ENCODE data around the gene CARHSP1.
"Not testable (repeated sequence)": the region's sequence is repeated elsewhere in the genome, so short reads cannot be mapped to it uniquely, and the experiment has no call there.

The CARHSP1 gene

DNA sequence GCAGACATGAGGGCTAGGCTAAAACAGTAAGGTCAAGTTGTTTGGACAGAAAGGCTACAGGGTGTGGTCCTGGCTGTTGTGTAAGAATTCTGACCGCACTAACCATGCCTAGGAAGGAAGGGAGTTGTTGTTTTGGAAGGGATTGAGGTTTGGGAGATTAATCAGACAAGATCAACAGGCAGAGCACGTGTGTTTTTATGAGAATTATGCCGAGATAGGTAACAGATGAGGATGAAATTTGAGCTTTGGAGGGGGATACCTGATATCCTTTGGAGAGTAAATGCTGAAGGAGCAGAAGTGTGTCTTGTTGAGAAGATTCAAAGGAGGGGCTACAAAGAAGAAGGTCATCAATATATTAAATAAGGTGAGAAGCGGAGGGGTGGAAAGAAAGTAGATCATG is 26.8 kb downstream of the CARHSP1 start:
- WGBS = 89% methylated on average over 4 of the region's 4 CpGs
- not testable (repeated sequence) for H4K91ac ChIP-seq (ENCODE audit: low read length); DNase-seq

DNA sequence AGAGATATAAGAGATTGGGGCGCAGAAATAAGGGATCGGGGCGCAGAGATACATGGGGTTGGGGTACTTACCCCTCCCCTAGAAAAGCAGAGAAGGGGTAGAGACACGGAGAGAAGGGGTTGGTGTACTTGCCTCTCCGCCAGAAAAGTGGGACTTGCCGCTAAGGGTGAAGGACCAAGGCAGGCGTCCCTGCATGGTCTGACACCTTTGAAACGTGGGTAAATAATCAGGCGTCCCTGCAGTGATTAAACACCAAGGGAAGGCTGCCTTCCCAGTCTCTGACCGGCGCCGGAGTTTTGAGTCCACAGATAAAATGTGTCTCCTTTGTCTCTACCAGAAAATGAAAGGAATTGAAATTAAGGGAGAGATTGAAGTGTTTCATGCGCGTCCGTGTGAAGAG is 31.2 kb downstream of the CARHSP1 start:
- not testable (repeated sequence) for H3K14ac ChIP-seq (ENCODE audit: low read length in 2 of 2); DNase-seq; H2BK120ac ChIP-seq (ENCODE audit: low read depth, low read length); H3K4ac ChIP-seq (ENCODE audit: low read depth in 1 of 2, low read length in 2 of 2); H3K4me1 ChIP-seq (ENCODE audit: control insufficient read depth, insufficient read depth, low read depth, low read length); H3K9ac ChIP-seq (ENCODE audit: low read length); H3K27ac ChIP-seq (ENCODE audit: low read length, poor library complexity, severe bottlenecking); H3K79me1 ChIP-seq (replicated peaks; ENCODE audit: low read length, poor library complexity, severe bottlenecking); H2AK5ac ChIP-seq (ENCODE audit: low read length, severe bottlenecking); H4K8ac ChIP-seq (ENCODE audit: low read length); H3K27me3 ChIP-seq (ENCODE audit: control insufficient read depth in 1 of 2, insufficient read depth in 1 of 2, low read length in 2 of 2); H4K91ac ChIP-seq (ENCODE audit: low read length); H3K23ac ChIP-seq (ENCODE audit: low read length in 2 of 2); H3K4me2 ChIP-seq (ENCODE audit: low read length, poor library complexity, severe bottlenecking); H2BK12ac ChIP-seq (ENCODE audit: low read length in 2 of 2); H3K18ac ChIP-seq (ENCODE audit: low read depth in 1 of 2, low read length in 2 of 2); H2AFZ ChIP-seq (ENCODE audit: low read depth, low read length); H3K9me3 ChIP-seq (ENCODE audit: control insufficient read depth, low read length); H3K36me3 ChIP-seq (ENCODE audit: control insufficient read depth in 1 of 2, insufficient read depth in 2 of 2, low read depth in 1 of 2, low read length in 2 of 2); H3K4me3 ChIP-seq (ENCODE audit: insufficient read depth in 1 of 2, low read depth in 1 of 2, low read length in 2 of 2); H2BK15ac ChIP-seq (ENCODE audit: low read depth, poor library complexity, severe bottlenecking); H2BK5ac ChIP-seq (ENCODE audit: low read depth, low read length, poor library complexity, severe bottlenecking)
- 95% methylated on average over 15 of the region's 15 CpGs for WGBS

More for the DNA sequence above, 26.8 kb downstream of the CARHSP1 start:
- H3K27me3 ChIP-seq (ENCODE audit: control insufficient read depth in 1 of 2, insufficient read depth in 1 of 2, low read length in 2 of 2); H2AFZ ChIP-seq (ENCODE audit: low read depth, low read length); H3K14ac ChIP-seq (ENCODE audit: low read length in 2 of 2); H4K8ac ChIP-seq (ENCODE audit: low read length); H2BK12ac ChIP-seq (ENCODE audit: low read length in 2 of 2); H3K4ac ChIP-seq (ENCODE audit: low read depth in 1 of 2, low read length in 2 of 2); H3K4me2 ChIP-seq (ENCODE audit: low read length, poor library complexity, severe bottlenecking); H2BK15ac ChIP-seq (ENCODE audit: low read depth, poor library complexity, severe bottlenecking); H3K27ac ChIP-seq (ENCODE audit: low read length, poor library complexity, severe bottlenecking); H2BK120ac ChIP-seq (ENCODE audit: low read depth, low read length); H2AK5ac ChIP-seq (ENCODE audit: low read length, severe bottlenecking); H3K23ac ChIP-seq (ENCODE audit: low read length in 2 of 2); H3K79me1 ChIP-seq (replicated peaks; ENCODE audit: low read length, poor library complexity, severe bottlenecking); H2BK5ac ChIP-seq (ENCODE audit: low read depth, low read length, poor library complexity, severe bottlenecking); H3K9me3 ChIP-seq (ENCODE audit: control insufficient read depth, low read length); H3K4me1 ChIP-seq (ENCODE audit: control insufficient read depth, insufficient read depth, low read depth, low read length); H3K18ac ChIP-seq (ENCODE audit: low read depth in 1 of 2, low read length in 2 of 2): not testable (repeated sequence)
- peak overlapping the region; percentile 41 for H3K9ac ChIP-seq (ENCODE audit: low read length)
- H3K4me3 ChIP-seq (ENCODE audit: insufficient read depth in 1 of 2, low read depth in 1 of 2, low read length in 2 of 2) = peak overlapping the region in 1 of 2 experiments; percentile 55
- H3K36me3 ChIP-seq (ENCODE audit: control insufficient read depth in 1 of 2, insufficient read depth in 2 of 2, low read depth in 1 of 2, low read length in 2 of 2) = peaks cover 12 to 16% of the 10 kb centered on the region in 2 experiments

DNA sequence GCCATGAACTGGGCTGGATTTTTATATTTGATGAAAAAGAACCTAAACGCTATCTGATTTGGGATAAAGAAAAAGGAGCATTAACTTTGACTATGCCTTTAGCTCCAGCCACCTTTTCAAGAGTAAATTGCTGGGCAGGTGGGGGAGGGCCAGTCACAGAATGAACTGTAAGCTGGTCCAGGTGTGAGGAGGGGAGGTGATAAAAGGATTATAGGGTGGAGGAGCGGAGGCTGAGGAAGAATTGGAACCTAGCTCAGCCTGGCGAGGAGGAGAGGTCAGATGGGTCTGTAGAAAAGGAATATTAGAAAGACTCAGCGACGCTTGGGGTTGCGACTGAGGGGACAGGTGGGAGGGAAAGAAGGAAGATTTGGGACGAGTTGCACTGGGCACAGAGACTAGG is 32.0 kb downstream of the CARHSP1 start:
- not testable (repeated sequence) for H2BK15ac ChIP-seq (ENCODE audit: low read depth, poor library complexity, severe bottlenecking); H3K23ac ChIP-seq (ENCODE audit: low read length in 2 of 2); H3K14ac ChIP-seq (ENCODE audit: low read length in 2 of 2); H2BK120ac ChIP-seq (ENCODE audit: low read depth, low read length); H3K27ac ChIP-seq (ENCODE audit: low read length, poor library complexity, severe bottlenecking); H2AK5ac ChIP-seq (ENCODE audit: low read length, severe bottlenecking); H4K91ac ChIP-seq (ENCODE audit: low read length); H3K4me1 ChIP-seq (ENCODE audit: control insufficient read depth, insufficient read depth, low read depth, low read length); DNase-seq; H2BK12ac ChIP-seq (ENCODE audit: low read length in 2 of 2); H3K18ac ChIP-seq (ENCODE audit: low read depth in 1 of 2, low read length in 2 of 2); H4K8ac ChIP-seq (ENCODE audit: low read length); H3K27me3 ChIP-seq (ENCODE audit: control insufficient read depth in 1 of 2, insufficient read depth in 1 of 2, low read length in 2 of 2); H2BK5ac ChIP-seq (ENCODE audit: low read depth, low read length, poor library complexity, severe bottlenecking); H3K9ac ChIP-seq (ENCODE audit: low read length); H2AFZ ChIP-seq (ENCODE audit: low read depth, low read length); H3K4me3 ChIP-seq (ENCODE audit: insufficient read depth in 1 of 2, low read depth in 1 of 2, low read length in 2 of 2); H3K4ac ChIP-seq (ENCODE audit: low read depth in 1 of 2, low read length in 2 of 2); H3K4me2 ChIP-seq (ENCODE audit: low read length, poor library complexity, severe bottlenecking); H3K9me3 ChIP-seq (ENCODE audit: control insufficient read depth, low read length)
- 72% methylated on average over 7 of the region's 7 CpGs for WGBS
- Histone ChIP-seq H3K36me3 (ENCODE audit: control insufficient read depth in 1 of 2, insufficient read depth in 2 of 2, low read depth in 1 of 2, low read length in 2 of 2) (peaks cover 12 to 14% of the 10 kb centered on the region in 2 experiments), H3K79me1 (replicated peaks; ENCODE audit: low read length, poor library complexity, severe bottlenecking) (peaks cover 12% of the 10 kb centered on the region)

DNA sequence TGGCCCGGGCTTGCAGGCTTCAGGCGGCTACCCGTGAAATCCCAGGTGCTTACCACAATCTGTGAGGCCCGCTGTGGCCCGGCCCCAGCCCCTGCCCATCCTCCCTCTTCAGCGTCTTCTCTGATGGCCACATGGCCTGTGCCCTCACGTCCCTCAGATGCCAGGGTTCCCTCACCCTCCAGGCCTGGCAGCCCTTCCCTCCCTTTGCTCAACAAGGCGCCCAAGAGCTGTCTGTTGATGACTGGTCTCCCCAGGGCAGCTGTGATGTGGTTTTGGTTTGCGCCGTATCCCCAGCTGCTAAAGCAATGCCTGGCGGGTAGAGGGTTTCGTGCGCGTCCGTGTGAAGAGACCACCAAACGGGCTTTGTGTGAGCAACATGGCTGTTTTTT is 36.1 kb downstream of the CARHSP1 start:
- no peak overlapping the region for H2BK120ac ChIP-seq (ENCODE audit: low read depth, low read length)
- peaks cover 28% of the 10 kb centered on the region for H3K79me1 ChIP-seq (replicated peaks; ENCODE audit: low read length, poor library complexity, severe bottlenecking)
- peak overlapping the region in 1 of 2 experiments; percentile 29 for H3K23ac ChIP-seq (ENCODE audit: low read length in 2 of 2)
- no peak overlapping the region for H3K27ac ChIP-seq (ENCODE audit: low read length, poor library complexity, severe bottlenecking)
- H3K14ac ChIP-seq (ENCODE audit: low read length in 2 of 2) = no peak overlapping the region
- peaks cover 32 to 48% of the 10 kb centered on the region in 2 experiments for H3K36me3 ChIP-seq (ENCODE audit: control insufficient read depth in 1 of 2, insufficient read depth in 2 of 2, low read depth in 1 of 2, low read length in 2 of 2)
- H2BK5ac ChIP-seq (ENCODE audit: low read depth, low read length, poor library complexity, severe bottlenecking) = no peak overlapping the region
- H2BK15ac ChIP-seq (ENCODE audit: low read depth, poor library complexity, severe bottlenecking) = no peak overlapping the region
- no peaks in the 10 kb centered on the region for H3K27me3 ChIP-seq (ENCODE audit: control insufficient read depth in 1 of 2, insufficient read depth in 1 of 2, low read length in 2 of 2)
- no peak overlapping the region for H3K18ac ChIP-seq (ENCODE audit: low read depth in 1 of 2, low read length in 2 of 2)
- H2BK12ac ChIP-seq (ENCODE audit: low read length in 2 of 2) = no peak overlapping the region
- no peak overlapping the region for H3K4me2 ChIP-seq (ENCODE audit: low read length, poor library complexity, severe bottlenecking)
- peaks cover 2% of the 10 kb centered on the region for H3K4me1 ChIP-seq (ENCODE audit: control insufficient read depth, insufficient read depth, low read depth, low read length)
- no peak overlapping the region for H3K4me3 ChIP-seq (ENCODE audit: insufficient read depth in 1 of 2, low read depth in 1 of 2, low read length in 2 of 2)
- H4K8ac ChIP-seq (ENCODE audit: low read length) = no peak overlapping the region
- H4K91ac ChIP-seq (ENCODE audit: low read length) = no peak overlapping the region
- H2AFZ ChIP-seq (ENCODE audit: low read depth, low read length) = no peak overlapping the region
- no peak for DNase-seq
- no peaks in the 10 kb centered on the region for H3K9me3 ChIP-seq (ENCODE audit: control insufficient read depth, low read length)
- no peak overlapping the region for H2AK5ac ChIP-seq (ENCODE audit: low read length, severe bottlenecking)
- WGBS = 85% methylated on average over 16 of the region's 16 CpGs
- H3K9ac ChIP-seq (ENCODE audit: low read length) = no peak overlapping the region
- no peak overlapping the region for H3K4ac ChIP-seq (ENCODE audit: low read depth in 1 of 2, low read length in 2 of 2)

Data from mesenchymal stem cell (in vitro differentiated cells and primary cell).